H7 (cell line): ENCODE data around the gene TSHZ1. TPM values are rescaled to one million over a fixed set of nuclear protein-coding genes. Genes with fewer than 3 reads are reported as not detected.

Experiments
- DNase-seq: peaks from one replicate; pipeline ENCODE4 v3.0.0; 2012
- H3K27me3 ChIP-seq: 2 replicates; pipeline ENCODE4 v1.6.0; 2011; ENCODE audit warnings: mild to moderate bottlenecking, low read length; ENCODE audit not compliant: control insufficient read depth, insufficient read depth
- H3K36me3 ChIP-seq: replicated peaks from 2 replicates; pipeline ENCODE4 v1.5.1; 2011; ENCODE audit warnings: low read length; ENCODE audit not compliant: control insufficient read depth, insufficient read depth
- H3K4me3 ChIP-seq: 2 replicates; pipeline ENCODE4 v1.5.1; 2011; ENCODE audit warnings: low read depth, mild to moderate bottlenecking, control low read depth, low read length, moderate library complexity; ENCODE audit not compliant: insufficient read depth
- total RNA-seq: library from RNA; depleted of rRNA; stranded (reverse); fragments of >200 nt; shearing (Covaris generic); gene quantifications from 2 replicates; pipeline ENCODE4 v1.2.3, GENCODE V29; 2014

TSHZ1 gene
- total RNA-seq, 1 experiment from 2014 or later, result 4.6 TPM

DNA sequence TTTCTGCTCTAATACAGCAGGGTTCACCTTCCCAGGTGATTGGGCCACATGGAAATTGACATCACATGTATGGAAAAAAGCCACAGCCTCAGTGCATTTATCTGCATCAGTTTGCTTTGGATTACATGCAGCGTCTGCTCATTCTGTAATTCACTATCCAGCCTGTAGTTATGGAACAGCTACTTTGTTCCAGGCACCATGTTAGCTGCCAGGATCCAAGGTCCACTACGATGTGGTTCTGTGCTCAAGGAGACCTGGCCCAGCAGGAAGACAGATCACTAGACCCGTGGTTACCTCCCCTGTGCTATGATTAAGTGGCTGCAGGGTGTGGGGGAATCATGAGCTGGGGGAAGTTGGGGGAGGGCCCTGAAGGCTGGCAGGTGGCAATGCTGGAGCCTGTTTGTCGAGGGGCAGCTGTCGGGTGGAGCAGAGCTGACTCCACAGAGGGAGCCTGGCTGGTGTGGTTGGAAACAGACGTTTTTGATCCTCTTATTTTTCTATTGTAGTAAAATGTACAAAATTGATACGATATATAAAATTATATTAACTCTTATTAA is 58.6 kb downstream of the TSHZ1 start:
- DNase-seq, result no peak
- Histone ChIP-seq H3K27me3 (no peaks in the 10 kb centered on the region), H3K36me3 (no peaks in the 10 kb centered on the region), H3K4me3 (no peak overlapping the region)

DNA sequence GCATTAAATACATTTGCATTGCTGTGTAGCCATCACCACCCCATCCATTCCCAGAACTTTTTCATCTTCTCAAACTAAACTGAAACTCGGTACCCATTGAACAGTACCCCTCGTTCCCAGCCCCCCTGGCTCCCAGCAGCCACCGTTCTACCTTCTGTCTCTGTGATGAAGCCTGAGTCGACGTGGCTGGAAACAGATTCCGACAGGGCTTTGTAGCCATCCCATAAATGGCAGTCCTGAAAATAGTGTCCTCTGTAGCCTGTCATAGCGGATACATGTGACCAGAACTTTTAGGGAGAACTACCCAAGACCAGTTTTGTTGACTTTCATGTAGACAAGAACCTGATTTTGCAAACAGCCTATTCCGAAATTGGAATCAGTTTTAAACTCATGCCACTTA is 59.1 kb downstream of the TSHZ1 start:
- Histone ChIP-seq H3K27me3 (no peaks in the 10 kb centered on the region), H3K4me3 (no peak overlapping the region), H3K36me3 (no peaks in the 10 kb centered on the region)
- DNase-seq, result no peak

- Histone ChIP-seq H3K4me3 (no peak overlapping the region), H3K27me3 (no peaks in the 10 kb centered on the region), H3K36me3 (no peaks in the 10 kb centered on the region)
- DNase-seq, result no peak
Observed at GRCh38 chr18:75271952-75272351, 61.4 kb downstream of the TSHZ1 start.

DNA sequence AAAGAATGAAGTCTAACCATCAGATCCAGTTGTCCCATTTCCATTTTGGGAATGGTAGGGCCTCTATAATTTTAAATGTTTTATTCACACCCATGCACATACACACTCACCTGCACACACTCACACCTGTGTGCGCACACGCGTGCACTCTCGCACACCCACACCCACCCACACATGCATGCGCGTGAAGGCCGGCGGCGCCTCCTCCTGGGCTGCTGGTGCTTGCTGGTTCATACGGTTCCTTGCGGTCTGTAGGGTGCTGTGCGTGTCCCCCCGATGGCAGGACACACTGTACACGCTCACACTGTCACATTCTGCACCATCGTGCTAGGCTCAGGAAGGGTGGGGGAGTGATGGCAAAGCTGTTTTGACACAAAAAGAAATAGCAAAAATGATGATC is 63.2 kb downstream of the TSHZ1 start:
- no peaks in the 10 kb centered on the region for H3K36me3 ChIP-seq
- H3K27me3 ChIP-seq, result no peaks in the 10 kb centered on the region
- H3K4me3 ChIP-seq, result no peak overlapping the region
- DNase-seq, result no peak

- H3K36me3 ChIP-seq, result no peaks in the 10 kb centered on the region
- no peak for DNase-seq
Observed at GRCh38 chr18:75275226-75275625, 64.6 kb downstream of the TSHZ1 start.

DNA sequence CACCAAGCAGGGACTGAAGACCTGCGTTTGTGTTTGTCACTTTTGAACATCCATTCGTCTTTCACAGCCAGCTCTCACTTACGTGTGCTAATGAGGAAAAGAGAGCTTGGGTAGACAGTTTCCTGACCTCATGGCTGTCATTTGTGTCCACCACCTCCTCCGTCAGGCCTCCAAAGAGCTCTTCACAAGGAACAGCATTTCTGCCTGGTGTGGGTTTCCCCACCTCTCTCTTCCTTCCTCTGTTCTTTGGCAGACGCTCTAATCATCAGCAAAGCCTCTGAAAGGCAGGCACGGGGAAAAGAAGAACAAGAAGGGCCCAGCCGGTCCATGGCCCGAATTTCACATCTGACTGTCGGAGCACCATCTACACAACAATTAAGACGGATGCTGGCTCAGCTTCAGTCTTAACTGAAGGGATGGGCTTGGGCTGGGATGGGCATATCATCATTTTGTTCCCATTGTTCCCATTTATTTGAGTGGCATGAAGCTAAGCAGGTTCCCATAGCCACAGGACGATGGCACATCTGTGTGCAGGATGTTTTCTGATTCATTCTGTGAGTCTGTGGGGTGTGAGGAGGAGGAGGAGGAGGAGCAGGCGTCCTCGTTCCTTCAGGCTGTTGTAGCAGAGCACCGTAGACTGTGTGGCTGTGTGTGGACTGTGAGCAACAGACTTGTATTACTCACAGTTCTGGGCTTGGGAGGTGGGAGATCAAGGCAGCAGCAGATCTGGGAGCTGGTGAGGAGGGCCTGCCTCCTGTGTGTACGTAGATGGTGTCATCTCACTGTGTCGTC is 66.4 kb downstream of the TSHZ1 start:
- Histone ChIP-seq H3K27me3 (no peaks in the 10 kb centered on the region), H3K36me3 (no peaks in the 10 kb centered on the region), H3K4me3 (no peak overlapping the region)
- DNase-seq, result no peak

More at GRCh38 chr18:75275226-75275625, 64.6 kb downstream of the TSHZ1 start:
- Histone ChIP-seq H3K27me3 (no peaks in the 10 kb centered on the region), H3K4me3 (no peak overlapping the region)

GRCh38 chr18:75277610-75277928 is 67.0 kb downstream of the TSHZ1 start:
- DNase-seq, result no peak
- Histone ChIP-seq H3K4me3 (no peak overlapping the region), H3K27me3 (no peaks in the 10 kb centered on the region), H3K36me3 (no peaks in the 10 kb centered on the region)

DNA sequence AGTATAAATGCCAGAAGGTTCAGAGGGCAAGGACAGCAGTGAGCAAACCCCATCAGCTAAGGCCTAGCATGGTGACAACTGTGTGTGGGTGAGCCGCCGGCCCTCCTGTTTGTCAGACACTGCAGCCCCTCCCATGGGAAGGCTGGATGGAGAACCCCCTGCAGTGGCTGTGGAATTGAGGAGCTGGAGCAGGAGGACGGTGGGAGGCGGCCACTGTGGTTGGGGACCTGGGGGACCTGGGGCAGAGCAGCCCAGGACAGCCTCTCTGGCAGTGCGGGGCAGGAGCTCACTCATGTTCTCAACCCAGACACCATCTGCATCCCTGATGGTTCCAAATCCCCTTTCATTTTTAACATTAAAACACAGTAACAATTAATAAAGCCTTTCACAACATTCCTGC is 68.8 kb downstream of the TSHZ1 start:
- DNase-seq, result no peak
- H3K36me3 ChIP-seq, result no peaks in the 10 kb centered on the region

DNA sequence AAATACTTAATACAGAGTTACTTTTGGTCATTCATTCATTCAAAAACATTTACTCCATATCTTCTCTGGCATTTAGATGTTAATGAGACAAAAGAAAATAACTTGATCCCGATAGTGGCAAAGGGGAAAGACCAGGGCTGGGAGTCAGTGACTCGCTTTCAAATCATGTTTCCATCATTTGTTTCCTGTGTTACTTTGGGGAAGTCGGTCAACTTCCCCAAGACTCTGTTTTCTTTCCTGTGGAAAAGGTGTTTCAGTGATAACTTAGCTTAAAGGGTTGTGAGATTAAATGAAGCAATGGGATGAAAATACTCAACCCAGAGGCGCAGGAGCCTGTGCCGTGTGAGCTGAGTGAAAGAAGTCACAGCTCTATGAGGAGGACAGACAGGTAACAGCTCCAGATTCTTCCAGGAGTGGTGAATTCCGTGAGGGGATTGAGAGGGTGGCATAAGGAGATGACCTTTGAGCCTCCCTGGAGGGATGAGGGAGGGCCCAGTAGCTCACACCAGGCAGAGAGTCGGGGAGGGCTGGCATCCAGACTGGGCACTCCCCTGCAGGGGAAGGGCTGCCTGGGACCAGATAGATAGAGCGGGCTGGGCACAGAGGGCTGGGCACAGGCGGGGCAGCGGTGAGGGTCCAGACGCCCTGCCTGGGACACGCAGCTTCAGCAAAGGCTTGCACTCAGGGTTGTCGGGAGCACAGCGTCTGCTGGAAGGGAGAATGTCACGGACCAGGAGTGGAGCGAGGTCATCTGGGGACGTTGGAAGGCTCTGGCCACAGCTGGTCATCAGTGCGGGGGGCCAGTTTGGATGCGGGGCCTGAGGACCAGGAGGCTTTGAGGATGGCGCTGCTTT is 70.1 kb downstream of the TSHZ1 start:
- no peak overlapping the region for H3K4me3 ChIP-seq
- H3K27me3 ChIP-seq, result no peaks in the 10 kb centered on the region
- no peak for DNase-seq
- no peaks in the 10 kb centered on the region for H3K36me3 ChIP-seq

More for the DNA sequence above, 68.8 kb downstream of the TSHZ1 start:
- Histone ChIP-seq H3K4me3 (no peak overlapping the region), H3K27me3 (no peaks in the 10 kb centered on the region)

- Histone ChIP-seq H3K36me3 (no peaks in the 10 kb centered on the region), H3K4me3 (no peak overlapping the region), H3K27me3 (no peaks in the 10 kb centered on the region)
- DNase-seq, result no peak
Observed at GRCh38 chr18:75282746-75283145, 72.1 kb downstream of the TSHZ1 start.

- no peak overlapping the region for H3K4me3 ChIP-seq
- DNase-seq, result no peak
- H3K36me3 ChIP-seq, result no peaks in the 10 kb centered on the region
- no peaks in the 10 kb centered on the region for H3K27me3 ChIP-seq
Observed at GRCh38 chr18:75283731-75284130, 73.1 kb downstream of the TSHZ1 start.

DNA sequence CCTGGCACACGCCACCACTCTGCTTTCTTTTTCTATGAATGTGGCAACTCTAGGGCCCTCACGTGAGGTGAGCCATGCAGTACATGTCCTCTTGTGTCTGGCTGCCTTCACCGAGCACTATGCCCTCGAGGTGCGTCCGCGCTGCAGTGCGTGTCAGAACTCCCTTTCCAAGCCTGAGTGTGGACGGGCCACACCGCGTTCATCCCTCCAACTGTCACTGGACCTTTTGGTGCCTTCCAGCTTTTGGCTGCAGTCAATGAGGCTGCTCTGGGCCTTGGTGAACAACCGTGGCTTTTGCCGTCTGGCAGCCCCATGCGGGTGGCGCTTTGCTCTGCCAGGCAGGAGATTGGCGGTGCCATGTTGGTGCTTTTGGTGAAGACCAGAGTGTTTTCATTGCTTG is 74.0 kb downstream of the TSHZ1 start:
- H3K27me3 ChIP-seq, result no peaks in the 10 kb centered on the region
- no peak overlapping the region for H3K4me3 ChIP-seq
- no peak for DNase-seq
- H3K36me3 ChIP-seq, result no peaks in the 10 kb centered on the region

GRCh38 chr18:75285876-75286275 is 75.3 kb downstream of the TSHZ1 start:
- Histone ChIP-seq H3K4me3 (no peak overlapping the region), H3K36me3 (no peaks in the 10 kb centered on the region), H3K27me3 (no peaks in the 10 kb centered on the region)
- DNase-seq, result no peak

- no peak overlapping the region for H3K4me3 ChIP-seq
- no peaks in the 10 kb centered on the region for H3K36me3 ChIP-seq
- DNase-seq, result no peak
- H3K27me3 ChIP-seq, result no peaks in the 10 kb centered on the region
Observed at GRCh38 chr18:75287006-75287405, 76.4 kb downstream of the TSHZ1 start.

GRCh38 chr18:75287700-75288099 is 77.1 kb downstream of the TSHZ1 start:
- DNase-seq, result no peak
- no peak overlapping the region for H3K4me3 ChIP-seq
- no peaks in the 10 kb centered on the region for H3K27me3 ChIP-seq
- H3K36me3 ChIP-seq, result no peaks in the 10 kb centered on the region
